Left lung (tissue), 10 donors: ENCODE data around the gene STK17B. TPM values are rescaled to one million over a fixed set of nuclear protein-coding genes. Genes with fewer than 3 reads are reported as not detected.

Source experiments
- ATAC-seq: fragments of 200-7000 bp; cut with Tn5 transposase; one replicate; pipeline ENCODE4 v1.9.1; 2020; ENCODE audit warnings: moderate library complexity
- DNase-seq, 4 donors: peaks; one replicate each; pipeline ENCODE4 v3.0.0-alpha.2; 2013 to 2020
- H3K27ac ChIP-seq, 2 donors: fragments of 200-600 bp; sonication (generic) in 1 of 2; one replicate each; pipeline versions ENCODE4 v1.5.0 to v1.8.0; 2020 to 2021
- H3K27me3 ChIP-seq, 2 donors: fragments of 200-600 bp; sonication (generic) in 1 of 2; one replicate each; pipeline versions ENCODE4 v1.5.0 to v1.8.0; 2020 to 2021
- H3K36me3 ChIP-seq, 2 donors: fragments of 200-600 bp; sonication (generic) in 1 of 2; one replicate each; pipeline versions ENCODE4 v1.5.0 to v1.8.0; 2020 to 2021
- H3K4me1 ChIP-seq, 2 donors: fragments of 200-600 bp; one replicate each; pipeline ENCODE4 v1.8.0; 2021
- H3K4me3 ChIP-seq, 2 donors: fragments of 200-600 bp; sonication (generic) in 1 of 2; one replicate each; pipeline versions ENCODE4 v1.5.0 to v1.8.0; 2020 to 2021; ENCODE audit warnings: mild to moderate bottlenecking in 1 of 2
- H3K9me3 ChIP-seq, 2 donors: fragments of 200-600 bp; sonication (generic) in 1 of 2; one replicate each; pipeline versions ENCODE4 v1.5.0 to v1.8.0; 2020 to 2021
- intact Hi-C, 2 donors: fragments of 100-400 bp; cut with DNase I; formaldehyde crosslinking; loops; one replicate each; pipeline versions ENCODE4 v1.11.2 to v1.14.2; 2022
- polyA plus RNA-seq, 6 donors: library from polyadenylated mRNA; unstranded; fragments of 120-200 nt; gene quantifications; one replicate each; pipeline ENCODE4 v1.2.1, GENCODE V29; 2013; ENCODE audit not compliant: insufficient read length in 6 of 6
- total RNA-seq, 2 donors: library from RNA; stranded (reverse); fragmentation: NEBNext Ultra II Directional; extraction: Animal tissue kit (Norgen Biotek cat#: 25700); gene quantifications; one replicate each; pipeline ENCODE4 v1.2.1, GENCODE V29; 2021
- TF ChIP-seq, protein P1 (sequence below), 2 donors: fragments of 200-600 bp; sonication (generic) in 1 of 2; IDR thresholded peaks; one replicate each; pipeline versions ENCODE4 v1.5.0 to v1.8.0; 2021; ENCODE audit warnings: antibody characterized with exemption in 2 of 2
- donor health status: DM: no; HTN: yes; CAD: no.
- donor health status: DM: no; HTN: no; CAD: no.

STK17B gene
- total and polyA plus RNA-seq, 8 donors: 12.1 to 59.2 (median 15.4) TPM

DNA sequence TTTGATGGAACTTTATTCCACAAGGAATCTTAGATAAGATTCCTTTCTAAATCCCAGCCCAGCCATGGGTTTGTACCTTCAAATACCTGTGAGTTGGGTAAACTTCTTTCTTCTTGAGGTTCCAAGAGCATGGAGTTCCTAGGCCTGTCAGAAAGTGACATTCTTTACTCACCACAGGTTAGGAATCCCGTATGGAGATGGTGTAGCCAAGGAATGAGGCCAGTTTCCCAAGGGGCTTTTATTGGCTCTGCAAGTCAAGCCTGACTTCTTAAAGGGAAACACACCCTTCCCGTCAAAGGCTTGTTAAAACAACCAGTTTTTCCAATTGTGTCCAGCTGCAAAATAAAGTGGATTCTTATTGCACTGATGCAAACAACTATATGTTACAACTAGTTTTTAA, 45.8 kb downstream of the STK17B start:
- DNase-seq (no peak), ATAC-seq (no peak)
- TF ChIP-seq, protein P1, sequence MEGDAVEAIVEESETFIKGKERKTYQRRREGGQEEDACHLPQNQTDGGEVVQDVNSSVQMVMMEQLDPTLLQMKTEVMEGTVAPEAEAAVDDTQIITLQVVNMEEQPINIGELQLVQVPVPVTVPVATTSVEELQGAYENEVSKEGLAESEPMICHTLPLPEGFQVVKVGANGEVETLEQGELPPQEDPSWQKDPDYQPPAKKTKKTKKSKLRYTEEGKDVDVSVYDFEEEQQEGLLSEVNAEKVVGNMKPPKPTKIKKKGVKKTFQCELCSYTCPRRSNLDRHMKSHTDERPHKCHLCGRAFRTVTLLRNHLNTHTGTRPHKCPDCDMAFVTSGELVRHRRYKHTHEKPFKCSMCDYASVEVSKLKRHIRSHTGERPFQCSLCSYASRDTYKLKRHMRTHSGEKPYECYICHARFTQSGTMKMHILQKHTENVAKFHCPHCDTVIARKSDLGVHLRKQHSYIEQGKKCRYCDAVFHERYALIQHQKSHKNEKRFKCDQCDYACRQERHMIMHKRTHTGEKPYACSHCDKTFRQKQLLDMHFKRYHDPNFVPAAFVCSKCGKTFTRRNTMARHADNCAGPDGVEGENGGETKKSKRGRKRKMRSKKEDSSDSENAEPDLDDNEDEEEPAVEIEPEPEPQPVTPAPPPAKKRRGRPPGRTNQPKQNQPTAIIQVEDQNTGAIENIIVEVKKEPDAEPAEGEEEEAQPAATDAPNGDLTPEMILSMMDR (IDR thresholded peaks at IDR 0.05): no peak
- H3K4me3 ChIP-seq: no peak overlapping the region
- no peak overlapping the region for H3K27ac ChIP-seq
- intact Hi-C loops: no loop called here
- H3K36me3 ChIP-seq: no peaks in the 10 kb centered on the region
- H3K9me3 ChIP-seq: peaks cover 0 to 30% of the 10 kb centered on the region in 2 donors
- no peaks in the 10 kb centered on the region for H3K4me1 ChIP-seq
- no peaks in the 10 kb centered on the region for H3K27me3 ChIP-seq

DNA sequence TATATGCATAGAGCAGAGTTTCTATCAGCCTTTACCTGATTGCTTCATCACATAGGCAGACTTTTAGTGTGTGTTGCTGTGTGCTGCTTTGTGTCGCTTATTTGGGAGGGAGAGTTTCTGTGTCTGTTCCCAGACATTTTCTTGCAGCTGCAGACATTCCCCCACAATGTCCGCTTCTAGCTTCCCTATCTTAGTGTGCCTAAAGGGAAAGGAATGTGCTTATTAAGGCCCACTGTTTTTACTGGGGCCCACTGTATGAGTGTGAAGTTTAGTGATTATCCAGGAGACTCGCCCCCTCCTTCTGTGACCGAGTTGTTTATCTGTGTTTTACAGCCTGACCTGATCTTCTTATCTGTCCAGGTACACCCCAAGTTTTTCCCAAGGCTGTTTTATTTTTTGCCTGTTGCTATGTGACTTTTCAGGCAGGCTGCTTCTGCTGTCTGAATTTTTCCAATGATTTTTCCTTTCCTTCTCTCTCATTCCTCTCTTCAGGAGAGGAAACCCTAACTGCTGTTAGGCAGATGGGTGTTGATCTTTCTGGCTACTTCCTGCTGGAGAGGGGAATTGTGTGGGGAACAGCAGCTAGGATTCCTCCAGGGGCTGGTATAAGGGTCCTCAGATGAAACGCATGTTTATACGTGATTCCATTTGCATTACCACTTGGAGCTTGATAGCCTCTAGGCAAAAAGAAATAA, 47.6 kb downstream of the STK17B start:
- H3K27me3 ChIP-seq: no peaks in the 10 kb centered on the region
- H3K9me3 ChIP-seq: peaks cover 0 to 12% of the 10 kb centered on the region in 2 donors
- no peaks in the 10 kb centered on the region for H3K36me3 ChIP-seq
- DNase-seq: no peak
- no peak overlapping the region for H3K27ac ChIP-seq
- TF ChIP-seq, protein P1 (IDR thresholded peaks at IDR 0.05): no peak
- intact Hi-C loops: no loop called here
- H3K4me1 ChIP-seq: no peaks in the 10 kb centered on the region
- H3K4me3 ChIP-seq: no peak overlapping the region
- ATAC-seq: no peak

DNA sequence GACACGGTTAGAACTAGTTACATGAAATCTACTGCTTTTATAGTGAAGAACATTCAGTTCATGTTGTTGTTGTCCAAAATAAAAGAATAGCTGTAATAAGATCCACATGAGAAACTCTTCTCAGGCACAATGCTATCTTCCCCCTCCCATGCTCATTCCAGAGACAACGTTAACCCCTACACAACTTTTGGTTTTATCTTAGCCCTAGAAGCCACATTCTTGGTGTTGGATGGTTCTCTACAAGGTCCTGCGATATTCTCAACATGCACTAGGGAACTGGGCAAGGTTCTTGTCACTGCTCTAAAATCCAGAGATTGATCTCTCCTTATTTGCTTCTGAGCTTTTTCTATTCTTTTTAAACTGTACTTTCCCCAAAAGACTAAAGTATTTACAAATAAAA, 51.5 kb downstream of the STK17B start:
- Histone ChIP-seq H3K36me3 (no peaks in the 10 kb centered on the region), H3K27me3 (no peaks in the 10 kb centered on the region), H3K4me1 (no peaks in the 10 kb centered on the region), H3K4me3 (no peak overlapping the region), H3K9me3 (no peaks in the 10 kb centered on the region), H3K27ac (no peak overlapping the region)
- intact Hi-C loops: no loop called here
- no peak for DNase-seq
- TF ChIP-seq, protein P1 (IDR thresholded peaks at IDR 0.05): no peak
- ATAC-seq: no peak

DNA sequence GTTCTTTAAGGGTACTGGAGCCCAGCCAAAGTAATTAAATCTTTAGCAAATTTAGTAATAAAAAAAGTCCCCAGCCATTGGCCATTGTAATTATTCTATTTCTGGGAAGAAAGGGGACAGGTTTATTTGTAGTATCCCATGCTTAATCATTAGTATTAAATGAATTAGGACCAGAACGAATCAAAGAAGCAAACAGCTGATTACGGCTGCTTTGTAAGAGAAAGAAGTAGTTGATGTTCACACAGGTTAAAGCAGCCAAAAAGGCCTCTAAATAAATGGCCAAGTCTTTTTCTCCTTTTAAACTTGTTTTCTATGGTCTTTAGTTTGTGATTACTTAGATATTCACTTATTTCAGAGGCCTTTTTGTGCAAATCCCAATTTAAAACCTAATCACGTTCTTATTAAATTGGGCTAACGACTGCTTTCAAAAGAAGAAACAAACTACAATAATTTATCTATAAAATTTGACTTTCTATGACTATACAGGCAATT, 54.1 kb downstream of the STK17B start:
- Histone ChIP-seq H3K27me3 (no peaks in the 10 kb centered on the region), H3K4me3 (no peak overlapping the region), H3K9me3 (no peaks in the 10 kb centered on the region), H3K36me3 (no peaks in the 10 kb centered on the region), H3K4me1 (no peaks in the 10 kb centered on the region), H3K27ac (no peak overlapping the region)
- intact Hi-C loops: no loop called here
- ATAC-seq (no peak), DNase-seq (no peak)
- TF ChIP-seq, protein P1 (IDR thresholded peaks at IDR 0.05): no peak

DNA sequence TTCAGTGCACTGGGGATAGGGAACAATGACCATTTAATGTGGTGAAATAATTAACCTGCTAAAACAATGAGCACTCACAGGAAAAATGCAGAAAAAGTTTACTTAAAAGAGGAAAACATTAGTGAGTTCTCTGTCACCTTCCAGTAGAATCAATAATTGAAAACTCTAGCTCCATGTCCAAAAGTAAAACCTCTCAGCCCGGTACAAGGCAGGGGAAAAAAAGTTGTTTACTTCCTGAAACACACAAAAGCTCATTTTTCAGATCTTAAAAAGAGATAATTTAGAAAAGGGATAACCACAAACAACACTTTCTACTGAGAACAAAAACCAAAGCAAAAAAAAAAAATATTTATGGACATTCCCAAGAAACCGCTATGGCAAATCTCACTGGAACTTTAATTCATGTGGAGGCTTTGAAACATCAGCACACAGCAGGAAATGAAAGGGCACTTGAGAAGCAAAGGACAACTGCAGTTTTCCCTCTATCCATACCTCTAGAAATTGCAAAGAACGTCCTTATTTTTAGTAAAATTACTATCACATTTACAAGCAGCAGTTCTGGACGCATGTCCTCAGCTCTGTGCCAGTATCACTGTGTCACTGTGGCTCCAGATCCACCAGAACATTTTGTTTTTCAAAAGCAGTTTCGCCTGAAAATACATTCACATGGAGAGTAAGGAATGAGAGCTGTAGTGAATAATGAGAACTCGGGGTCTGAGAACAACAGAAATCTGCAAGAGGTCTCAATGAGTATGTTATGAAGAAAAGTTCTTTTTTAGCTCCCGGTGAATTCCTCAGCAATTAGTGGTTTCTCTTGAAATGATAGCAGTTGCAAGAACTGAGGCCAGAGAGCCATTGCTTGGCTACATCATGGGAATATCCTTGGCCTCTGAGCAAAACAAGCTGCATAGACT, 58.1 kb downstream of the STK17B start:
- H3K27ac ChIP-seq: no peak overlapping the region
- no peak for ATAC-seq

More for the DNA sequence above, 58.1 kb downstream of the STK17B start:
- Histone ChIP-seq H3K4me1 (no peaks in the 10 kb centered on the region), H3K9me3 (no peaks in the 10 kb centered on the region), H3K27me3 (no peaks in the 10 kb centered on the region), H3K36me3 (no peaks in the 10 kb centered on the region), H3K4me3 (no peak overlapping the region)
- no peak for DNase-seq
- TF ChIP-seq, protein P1 (IDR thresholded peaks at IDR 0.05): no peak
- intact Hi-C loops: no loop called here
